Ishikawa (cell line): ENCODE data around the gene CERS6.
A peak's percentile ranks its signal among the peaks of the same experiment; 100 is the strongest.

ENCODE experiments used
- CEBPB ChIP-seq: IDR thresholded peaks from 2 replicates; pipeline ENCODE4 v1.6.1; 2012
- CREB1 ChIP-seq: IDR thresholded peaks from 2 replicates; pipeline ENCODE4 v1.6.1; 2012; ENCODE audit warnings: low read depth
- EGR1 ChIP-seq: IDR thresholded peaks from 2 replicates; pipeline ENCODE4 v1.6.1; 2012
- EP300 ChIP-seq: IDR thresholded peaks from 2 replicates; pipeline ENCODE4 v1.6.1; 2012; ENCODE audit warnings: borderline replicate concordance
- FOXM1 ChIP-seq: IDR thresholded peaks from 2 replicates; pipeline ENCODE4 v1.6.1; 2012; ENCODE audit warnings: low read depth, borderline replicate concordance
- MAX ChIP-seq: IDR thresholded peaks from 2 replicates; pipeline ENCODE4 v1.6.1; 2012
- NFIC ChIP-seq: IDR thresholded peaks from 2 replicates; pipeline ENCODE4 v1.6.1; 2012
- RAD21 ChIP-seq: IDR thresholded peaks from 2 replicates; pipeline ENCODE4 v1.6.1; 2012; ENCODE audit warnings: low read depth
- REST ChIP-seq: IDR thresholded peaks from 2 replicates; pipeline ENCODE4 v1.6.1; 2012; ENCODE audit warnings: low read depth, mild to moderate bottlenecking
- TAF1 ChIP-seq: IDR thresholded peaks from 2 replicates; pipeline ENCODE4 v1.6.1; 2012; ENCODE audit warnings: low read depth, mild to moderate bottlenecking
- TCF12 ChIP-seq: IDR thresholded peaks from 2 replicates; pipeline ENCODE4 v1.6.1; 2012; ENCODE audit warnings: low read depth
- TEAD4 ChIP-seq: IDR thresholded peaks from 2 replicates; pipeline ENCODE4 v1.6.1; 2012
- USF1 ChIP-seq: IDR thresholded peaks from 2 replicates; pipeline ENCODE4 v1.6.1; 2012
- YY1 ChIP-seq: IDR thresholded peaks from 2 replicates; pipeline ENCODE4 v1.6.1; 2012; ENCODE audit warnings: low read depth
- ZBTB7A ChIP-seq: IDR thresholded peaks from 2 replicates; pipeline ENCODE4 v1.6.1; 2012; ENCODE audit warnings: low read depth

CERS6 gene

GRCh38 chr2:168545439-168546082 lies 89.5 kb downstream of the CERS6 start:
- TF ChIP-seq USF1 (no peak), RAD21 (no peak), ZBTB7A (no peak), REST (no peak), YY1 (no peak), FOXM1 (no peak)

- TF ChIP-seq TCF12 (no peak), TAF1 (no peak), YY1 (no peak), EGR1 (no peak), CREB1 (no peak), USF1 (no peak), CEBPB (no peak), TEAD4 (no peak), REST (no peak), NFIC (no peak)
Measured at GRCh38 chr2:168550670-168551069, 94.6 kb downstream of the CERS6 start.

- TF ChIP-seq NFIC: no peak
- no peak for TF ChIP-seq ZBTB7A
- no peak for TF ChIP-seq RAD21
- TF ChIP-seq EGR1: no peak
- no peak for TF ChIP-seq TEAD4
- 0 out of 2 replicates have a peak, but pooled peaks have one; percentile 19 for TF ChIP-seq USF1
- TF ChIP-seq YY1: no peak
- TF ChIP-seq CEBPB: no peak
- TF ChIP-seq MAX: peak; percentile 43; the same call in 1 of the 2 replicates
- TF ChIP-seq FOXM1: no peak
Measured at GRCh38 chr2:168552450-168552856, 96.4 kb downstream of the CERS6 start.

GRCh38 chr2:168555283-168555682 lies 99.2 kb downstream of the CERS6 start:
- TF ChIP-seq RAD21: no peak
- no peak for TF ChIP-seq REST
- TF ChIP-seq YY1: no peak
- TF ChIP-seq ZBTB7A: no peak
- TF ChIP-seq NFIC: no peak

- TF ChIP-seq MAX: no peak
- no peak for TF ChIP-seq EP300
- TF ChIP-seq NFIC: peak; percentile 22; the same call in 1 of the 2 replicates
Measured at GRCh38 chr2:168559187-168559586, 103.1 kb downstream of the CERS6 start.
